Loucy (cell line): ENCODE results near the gene MAGEH1.
"Not testable (repeated sequence)": the region's sequence is repeated elsewhere in the genome, so short reads cannot be mapped to it uniquely, and the experiment has no call there.

Experiments
- H2AFZ ChIP-seq: fragments of 200-600 bp; sonication (generic); 2 replicates; pipeline ENCODE4 v1.6.0; 2016; ENCODE audit warnings: antibody characterized with exemption, mild to moderate bottlenecking, low read length, moderate library complexity
- H3F3A ChIP-seq: fragments of 200-600 bp; 2 replicates; pipeline ENCODE4 v1.6.0; 2016; ENCODE audit warnings: antibody characterized with exemption, low read depth, mild to moderate bottlenecking
- H3K27me3 ChIP-seq: fragments of 200-600 bp; sonication (generic); 2 replicates; pipeline ENCODE4 v1.6.1; 2014; ENCODE audit warnings: low read length, mild to moderate bottlenecking; ENCODE audit not compliant: insufficient read depth, poor library complexity, severe bottlenecking
- H3K36me3 ChIP-seq: fragments of 200-600 bp; sonication (generic); 2 replicates; pipeline ENCODE4 v1.6.1; 2016; ENCODE audit warnings: low read length; ENCODE audit not compliant: insufficient read depth
- H3K4me1 ChIP-seq: fragments of 200-600 bp; sonication (generic); 2 replicates; pipeline ENCODE4 v1.5.1; 2014; ENCODE audit warnings: low read length, mild to moderate bottlenecking; ENCODE audit not compliant: insufficient read depth, poor library complexity, severe bottlenecking
- H3K4me2 ChIP-seq: fragments of 200-600 bp; sonication (generic); 2 replicates; pipeline ENCODE4 v1.6.0; 2014; ENCODE audit warnings: antibody characterized with exemption, low read length, low read depth, mild to moderate bottlenecking; ENCODE audit not compliant: poor library complexity, severe bottlenecking
- H3K4me3 ChIP-seq: fragments of 200-600 bp; sonication (generic); 2 replicates; pipeline ENCODE4 v1.5.1; 2014; ENCODE audit warnings: low read length, mild to moderate bottlenecking, mixed read lengths; ENCODE audit not compliant: poor library complexity, severe bottlenecking
- H3K79me2 ChIP-seq: fragments of 200-600 bp; sonication (generic); 2 replicates; pipeline ENCODE4 v1.6.1; 2014; ENCODE audit warnings: low read length; ENCODE audit not compliant: insufficient read depth
- H3K9ac ChIP-seq: fragments of 200-600 bp; sonication (generic); 2 replicates; pipeline ENCODE4 v1.6.0; 2014; ENCODE audit warnings: mild to moderate bottlenecking, low read depth, low read length, moderate library complexity; ENCODE audit not compliant: poor library complexity, severe bottlenecking
- H3K9me2 ChIP-seq: fragments of 200-600 bp; sonication (generic); replicated peaks from 2 replicates; pipeline ENCODE4 v1.6.1; 2016; ENCODE audit warnings: low read depth, low read length, mixed read lengths
- H3K9me3 ChIP-seq: fragments of 200-600 bp; sonication (generic); 2 replicates; pipeline ENCODE4 v1.6.1; 2014; ENCODE audit warnings: mild to moderate bottlenecking, antibody characterized with exemption, low read length, low read depth; ENCODE audit not compliant: insufficient read depth
- H4K20me1 ChIP-seq: fragments of 200-600 bp; sonication (generic); 2 replicates; pipeline ENCODE4 v1.6.0; 2014; ENCODE audit warnings: antibody characterized with exemption, low read length, mild to moderate bottlenecking; ENCODE audit not compliant: insufficient read depth, poor library complexity, severe bottlenecking

Gene MAGEH1

GRCh38 chrX:55459926-55460325 is 8.0 kb downstream of the MAGEH1 start:
- not testable (repeated sequence) for H4K20me1 ChIP-seq, H2AFZ ChIP-seq, H3K36me3 ChIP-seq, H3K79me2 ChIP-seq, H3K4me3 ChIP-seq, H3F3A ChIP-seq, H3K9me2 ChIP-seq, H3K9me3 ChIP-seq, H3K4me1 ChIP-seq, H3K27me3 ChIP-seq, H3K4me2 ChIP-seq, H3K9ac ChIP-seq

- not testable (repeated sequence) for H4K20me1 ChIP-seq, H3K4me2 ChIP-seq, H3K9me2 ChIP-seq, H2AFZ ChIP-seq, H3K79me2 ChIP-seq, H3K4me1 ChIP-seq, H3K9me3 ChIP-seq, H3K4me3 ChIP-seq, H3K36me3 ChIP-seq, H3K27me3 ChIP-seq, H3K9ac ChIP-seq, H3F3A ChIP-seq
These were observed 12.1 kb downstream of the MAGEH1 start for GRCh38 chrX:55464050-55464449.

- H3K9me2 ChIP-seq, H2AFZ ChIP-seq, H3K79me2 ChIP-seq, H3F3A ChIP-seq, H3K9me3 ChIP-seq, H3K36me3 ChIP-seq, H3K4me3 ChIP-seq, H3K4me1 ChIP-seq, H4K20me1 ChIP-seq, H3K9ac ChIP-seq, H3K27me3 ChIP-seq, H3K4me2 ChIP-seq: not testable (repeated sequence)
These were observed 13.2 kb downstream of the MAGEH1 start for GRCh38 chrX:55465108-55465507.

- not testable (repeated sequence) for H3K79me2 ChIP-seq, H4K20me1 ChIP-seq, H3K9me3 ChIP-seq, H3K4me2 ChIP-seq, H3K27me3 ChIP-seq, H3K9me2 ChIP-seq, H3K4me3 ChIP-seq, H3K9ac ChIP-seq, H2AFZ ChIP-seq, H3F3A ChIP-seq, H3K4me1 ChIP-seq, H3K36me3 ChIP-seq
These were observed 13.9 kb downstream of the MAGEH1 start for GRCh38 chrX:55465791-55466190.

- H3K4me3 ChIP-seq, H3K4me1 ChIP-seq, H3K79me2 ChIP-seq, H3K36me3 ChIP-seq, H2AFZ ChIP-seq, H4K20me1 ChIP-seq, H3K9me3 ChIP-seq, H3F3A ChIP-seq, H3K4me2 ChIP-seq, H3K9ac ChIP-seq, H3K27me3 ChIP-seq, H3K9me2 ChIP-seq: not testable (repeated sequence)
These were observed 28.0 kb downstream of the MAGEH1 start for GRCh38 chrX:55479956-55480355.
